Neural progenitor cell (in vitro differentiated cells): ENCODE data around the gene FRY.

Experiments used
- CTCF ChIP-seq: fragments of 200-600 bp; sonication (generic); IDR thresholded peaks from 2 replicates; pipeline ENCODE4 v1.5.1; 2017; ENCODE audit warnings: antibody characterized with exemption, mild to moderate bottlenecking
- EZH2phosphoT487 ChIP-seq: fragments of 200-600 bp; sonication (generic); IDR thresholded peaks from 2 replicates; pipeline ENCODE4 v1.6.1; 2017; ENCODE audit warnings: antibody characterized with exemption

DNA sequence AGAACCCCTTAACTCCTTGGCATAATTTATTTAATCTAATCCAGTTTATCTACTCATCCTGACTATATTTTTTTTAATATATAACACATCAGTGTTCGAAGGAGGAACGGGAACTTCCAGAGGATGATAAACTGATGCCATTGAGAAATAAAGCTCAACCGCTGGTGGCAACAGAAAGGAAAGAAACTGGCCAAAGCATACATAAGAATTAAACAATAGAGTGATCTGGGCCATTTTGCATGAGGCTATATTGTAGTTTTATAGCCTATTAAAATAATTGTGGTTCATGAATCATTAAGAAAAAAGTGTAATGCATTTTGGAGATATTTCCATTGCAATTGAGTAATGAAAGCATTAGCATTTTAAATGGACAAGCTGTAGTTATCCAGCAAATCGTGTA, 94.2 kb downstream of the FRY start:
- no peak for TF ChIP-seq CTCF
- TF ChIP-seq EZH2phosphoT487 = no peak
